HG02759 (cell line): ENCODE data around the gene C10orf88.
A peak's percentile ranks its signal among the peaks of the same experiment; 100 is the strongest.

Source experiments
- ATAC-seq: cut with Tn5 transposase; IDR thresholded peaks from one replicate; pipeline ENCODE4 v1.9.1; 2021; ENCODE audit warnings: mild to moderate bottlenecking, moderate library complexity; ENCODE audit not compliant: unreplicated experiment

C10orf88 gene, protein sequence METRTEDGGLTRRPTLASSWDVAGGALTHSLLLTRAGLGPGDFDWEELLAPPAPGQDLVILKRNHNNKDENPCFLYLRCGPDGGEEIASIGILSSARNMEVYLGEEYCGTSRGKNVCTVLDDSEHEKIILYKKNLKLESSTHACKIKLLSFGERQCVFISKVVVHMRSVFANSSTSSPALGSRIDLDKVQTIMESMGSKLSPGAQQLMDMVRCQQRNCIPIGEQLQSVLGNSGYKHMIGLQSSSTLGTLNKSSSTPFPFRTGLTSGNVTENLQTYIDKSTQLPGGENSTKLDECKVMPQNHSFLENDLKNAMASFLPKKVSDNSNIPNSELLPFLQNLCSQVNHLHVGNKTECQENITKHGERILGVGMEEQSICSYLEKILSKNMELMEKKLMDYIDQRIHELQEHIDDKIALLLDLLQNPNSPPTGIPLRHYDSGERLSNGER

DNA sequence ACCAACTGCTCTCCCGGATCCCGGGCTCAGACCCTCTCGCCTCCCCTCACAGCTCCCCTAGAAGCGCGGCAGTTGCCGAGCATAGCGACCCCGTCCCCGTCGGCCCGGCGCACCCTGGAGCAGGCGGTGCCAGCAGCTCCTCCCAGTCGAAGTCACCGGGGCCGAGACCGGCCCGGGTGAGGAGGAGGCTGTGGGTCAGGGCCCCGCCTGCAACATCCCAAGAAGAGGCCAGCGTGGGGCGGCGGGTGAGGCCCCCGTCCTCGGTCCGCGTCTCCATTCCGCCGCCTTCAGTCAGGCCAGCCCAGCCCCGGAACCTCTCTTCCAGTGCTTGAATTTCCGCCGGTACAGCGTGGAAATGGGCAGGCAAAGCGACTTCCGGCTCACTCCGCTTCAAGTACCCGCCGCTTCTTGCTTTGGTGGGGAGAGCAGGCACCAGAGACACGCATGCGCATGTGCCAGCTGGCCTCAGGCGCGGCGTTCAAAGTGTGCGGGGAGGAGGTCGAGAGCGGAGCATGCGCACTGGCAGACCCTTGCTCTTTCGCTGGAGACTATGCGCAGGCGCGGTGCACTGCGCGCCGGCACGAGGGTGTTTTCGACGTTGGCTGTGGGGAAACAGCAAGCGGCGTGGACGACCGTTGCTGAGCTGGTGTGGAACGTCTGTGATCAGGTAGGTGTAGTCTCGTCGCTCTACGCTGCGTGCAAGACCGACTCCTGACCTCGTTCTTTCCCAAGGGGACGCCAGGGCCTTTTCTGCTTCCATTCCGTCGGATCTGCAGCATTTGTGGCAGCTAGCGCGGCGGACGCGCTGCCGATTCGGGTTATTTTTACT, at the start of gene C10orf88:
C10orf88 (minus strand) TSS at position 326 of the 829 bp plus-strand sequence; CDS start at position 277, 49 bp downstream.
- ATAC-seq, result peak; percentile 99

DNA sequence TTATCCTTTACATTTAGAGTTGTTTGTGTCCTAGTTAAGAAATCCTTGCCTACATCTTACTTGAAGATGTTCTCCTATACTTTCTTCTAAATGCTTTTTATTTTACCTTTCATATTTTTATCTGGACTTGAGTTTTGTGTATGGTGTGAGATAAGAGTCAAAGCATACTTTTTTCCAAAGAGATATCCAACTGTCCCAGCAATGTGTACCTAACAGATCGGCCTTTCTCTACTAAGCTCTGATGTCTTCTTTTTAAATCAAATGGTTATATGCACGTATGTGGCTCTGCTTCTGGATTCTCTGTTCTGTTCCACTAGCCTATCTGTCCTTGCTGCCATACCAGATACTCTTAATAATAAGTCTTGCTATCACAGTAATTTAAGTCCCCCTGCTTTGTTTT, 47.3 kb upstream of the C10orf88 start:
- ATAC-seq, result no peak

DNA sequence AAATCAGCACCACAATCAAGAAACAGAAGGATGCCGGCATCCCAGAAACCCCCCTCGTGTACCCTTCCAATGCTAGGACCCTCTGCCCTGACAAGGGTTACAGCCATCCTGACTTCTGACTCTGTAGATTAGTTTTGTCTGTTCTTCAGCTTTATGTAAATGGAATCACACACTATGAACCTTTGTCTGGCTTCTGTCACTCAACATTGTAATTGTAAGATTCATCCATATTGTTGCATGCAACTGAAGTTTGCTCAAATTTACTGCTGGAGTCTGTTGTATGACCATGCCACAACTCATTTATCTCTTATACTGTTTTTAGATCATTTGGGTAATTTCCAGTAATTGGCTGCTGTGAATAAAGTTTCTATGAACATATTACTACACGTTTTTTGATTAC, 46.1 kb upstream of the C10orf88 start:
- no peak for ATAC-seq

DNA sequence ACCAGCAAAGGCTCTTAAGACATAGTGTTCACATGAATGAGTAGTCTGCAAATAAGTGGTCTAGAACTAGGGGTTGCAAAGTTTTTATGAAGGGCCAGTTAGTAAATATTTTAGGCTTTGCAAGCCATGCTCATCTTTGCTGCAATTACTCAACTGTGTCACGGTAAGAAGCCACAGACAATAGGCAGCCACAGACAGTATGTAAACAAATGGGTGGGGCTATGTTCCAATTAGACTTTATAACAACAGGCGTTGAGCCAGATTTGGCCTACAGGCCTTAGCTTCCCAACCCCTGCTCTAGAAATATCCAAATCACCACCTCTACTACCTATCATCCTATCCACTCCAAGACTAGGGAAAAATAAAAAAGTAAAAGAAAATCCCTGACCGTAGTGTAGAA, 45.3 kb upstream of the C10orf88 start:
- no peak for ATAC-seq

DNA sequence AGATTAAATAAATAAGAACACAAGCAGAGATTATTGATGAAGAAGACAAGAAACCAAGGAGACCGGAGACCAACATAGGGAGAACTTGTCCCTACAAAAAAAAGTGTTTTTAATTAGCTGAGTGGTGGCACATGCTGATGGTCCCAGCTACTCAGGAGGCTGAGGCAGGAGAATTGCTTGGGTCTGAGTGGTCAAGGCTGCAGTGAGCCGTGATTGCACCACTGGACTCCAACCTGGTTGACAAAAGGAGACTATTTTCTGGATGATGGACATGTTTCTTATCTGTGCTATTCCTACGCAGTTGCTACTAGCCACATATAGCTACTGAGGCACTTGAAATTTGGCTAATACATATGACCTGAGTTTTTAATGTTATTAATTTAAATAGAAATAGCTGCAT, 44.9 kb upstream of the C10orf88 start:
- ATAC-seq, result no peak

DNA sequence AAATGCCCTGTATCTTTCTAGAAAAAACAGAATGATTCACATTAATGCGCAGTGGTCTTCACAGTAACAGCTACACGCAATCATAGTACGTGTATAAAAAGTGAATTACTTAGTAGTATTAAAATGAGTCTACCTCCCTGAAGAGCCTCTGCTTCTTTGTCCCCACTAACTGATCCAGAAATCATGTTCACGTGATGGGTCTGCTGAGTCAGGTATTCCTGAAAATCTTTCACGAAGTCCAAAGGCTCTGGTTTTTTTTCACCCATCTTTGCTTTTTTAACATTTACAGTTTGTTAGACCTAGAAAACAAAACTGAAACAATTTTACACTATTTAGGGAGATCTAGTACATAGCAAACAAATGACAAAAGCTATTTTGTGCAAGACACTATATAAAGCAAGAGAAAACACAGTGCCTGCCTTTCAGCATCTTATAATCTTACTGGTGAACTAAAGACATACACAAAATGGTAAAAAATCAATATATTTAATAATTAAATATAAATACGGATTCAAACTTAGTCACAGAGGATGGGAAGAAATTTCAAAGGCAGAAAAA, 44.4 kb upstream of the C10orf88 start:
- no peak for ATAC-seq

DNA sequence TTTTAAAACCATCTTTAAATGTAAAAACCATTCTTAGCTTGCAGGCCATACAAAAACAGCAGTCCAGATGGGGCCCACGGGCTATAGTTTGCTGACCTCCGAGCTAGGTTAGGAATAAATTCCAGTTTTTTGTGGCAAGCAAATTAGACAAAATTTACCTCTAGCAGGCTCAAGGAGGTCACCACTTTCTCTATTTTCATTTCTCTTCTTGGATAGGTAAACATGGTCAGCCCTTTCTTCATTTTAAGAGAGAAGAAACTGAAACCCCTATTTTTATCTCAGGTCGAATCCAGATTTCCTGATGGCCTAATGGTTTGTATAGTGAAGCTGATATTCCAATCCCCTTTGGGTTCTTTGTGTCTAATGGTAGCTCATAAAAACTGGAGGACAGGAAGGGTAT, 43.8 kb upstream of the C10orf88 start:
- ATAC-seq, result no peak

DNA sequence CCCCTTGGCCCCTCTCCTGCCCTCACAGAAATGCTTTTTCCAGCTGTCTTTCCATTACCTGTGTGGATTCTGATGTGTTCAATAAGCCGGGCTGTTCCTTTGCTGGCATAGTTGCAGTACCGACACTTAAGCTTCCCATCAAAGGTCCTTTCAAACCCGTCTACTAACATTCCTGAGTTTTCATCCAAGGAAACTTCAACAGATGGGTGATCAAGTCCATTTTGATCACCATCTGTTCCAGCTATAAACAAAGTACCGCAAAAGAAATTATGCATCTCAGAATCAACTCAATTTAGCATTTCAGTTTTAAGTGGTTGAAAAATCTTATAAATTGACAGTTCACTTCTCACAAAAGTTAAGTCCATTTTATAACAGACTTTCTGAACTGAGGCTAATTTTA, 41.9 kb upstream of the C10orf88 start:
- ATAC-seq, result no peak

DNA sequence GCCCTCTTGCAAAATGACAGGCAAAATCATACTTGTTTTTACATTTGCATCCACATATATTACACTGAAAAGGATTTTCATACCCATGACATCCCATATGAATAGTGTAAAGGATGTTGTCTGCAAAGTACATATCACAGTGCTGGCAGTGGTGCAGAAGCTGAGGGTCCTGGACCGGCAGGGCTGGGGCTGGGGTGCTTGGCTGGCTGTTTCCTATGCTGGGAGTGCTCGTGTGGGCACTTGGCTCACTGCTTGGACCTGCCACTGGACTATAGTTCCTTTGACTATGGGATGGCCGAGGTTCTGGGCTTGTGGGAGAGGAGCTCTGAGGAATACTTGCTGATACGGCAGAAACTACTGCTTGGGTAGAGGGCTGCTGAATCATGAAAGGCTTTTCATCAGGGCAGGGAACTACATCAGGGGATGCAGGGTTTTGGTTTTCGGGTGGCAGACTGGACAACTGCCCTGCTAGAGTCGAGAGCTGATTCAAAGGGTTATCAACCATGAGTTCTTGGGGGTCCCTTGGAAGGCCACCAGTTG, 39.8 kb upstream of the C10orf88 start:
- no peak for ATAC-seq

DNA sequence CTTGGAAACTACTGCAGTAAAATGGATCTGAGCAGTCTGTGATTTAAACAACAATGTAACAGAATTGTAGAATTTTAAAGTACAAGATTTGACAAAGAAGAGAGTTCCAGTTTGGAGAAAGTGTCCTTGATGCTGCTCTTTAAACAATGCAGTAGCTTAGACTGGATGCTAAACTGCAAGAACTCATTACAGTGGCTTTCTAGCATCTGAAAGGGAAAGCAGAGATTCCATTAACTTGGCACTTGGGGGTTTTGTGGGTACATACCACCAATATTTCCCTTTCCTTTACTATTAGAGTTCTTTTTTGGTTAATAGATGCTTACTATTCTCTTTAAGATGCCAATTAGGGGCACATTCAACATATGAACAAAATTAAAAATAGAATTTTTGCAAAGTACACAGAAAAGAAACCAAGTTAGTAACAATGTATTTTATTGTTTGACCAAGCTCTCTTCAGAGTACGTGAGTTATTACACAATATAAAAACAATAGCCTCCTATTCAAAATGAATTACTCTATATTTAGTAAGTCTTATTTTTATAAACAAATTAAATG, 38.1 kb upstream of the C10orf88 start:
- no peak for ATAC-seq

DNA sequence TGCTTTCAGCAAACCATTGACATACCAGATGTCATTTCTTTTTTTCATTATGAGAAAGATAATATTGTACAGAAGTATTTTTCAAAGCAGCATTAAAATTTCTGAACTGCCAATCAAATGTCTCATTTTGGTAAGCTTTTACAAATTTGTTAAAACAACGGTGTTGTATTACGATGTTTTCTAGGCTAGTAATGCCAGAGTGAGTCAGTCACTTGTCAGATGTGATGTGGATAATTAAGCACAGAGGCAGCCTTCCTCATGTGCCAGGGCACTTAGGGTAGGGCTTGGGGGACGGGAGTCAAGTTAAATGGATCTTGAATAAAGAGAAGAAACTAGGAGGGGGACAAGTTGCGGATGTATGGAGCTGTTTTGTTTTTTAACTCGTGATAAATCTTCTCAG, 36.3 kb upstream of the C10orf88 start:
- no peak for ATAC-seq

DNA sequence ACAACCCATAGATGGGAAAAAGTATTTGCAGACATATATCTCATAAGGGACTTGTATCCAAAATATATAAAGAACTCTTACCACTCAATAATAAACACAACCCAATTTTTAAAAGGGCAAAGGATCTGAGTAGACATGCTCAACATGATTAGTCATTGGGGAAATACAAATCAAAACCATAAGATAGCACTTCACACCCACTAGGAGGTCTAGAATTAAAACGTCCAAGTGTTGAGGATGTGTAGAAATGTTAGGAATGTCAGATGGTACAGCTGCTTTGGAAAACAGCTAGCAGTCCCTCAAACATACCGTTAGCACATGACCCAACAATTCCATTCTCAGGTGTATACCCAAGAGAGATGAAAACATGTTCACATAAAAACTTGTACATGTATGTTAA, 34.5 kb upstream of the C10orf88 start:
- no peak for ATAC-seq

DNA sequence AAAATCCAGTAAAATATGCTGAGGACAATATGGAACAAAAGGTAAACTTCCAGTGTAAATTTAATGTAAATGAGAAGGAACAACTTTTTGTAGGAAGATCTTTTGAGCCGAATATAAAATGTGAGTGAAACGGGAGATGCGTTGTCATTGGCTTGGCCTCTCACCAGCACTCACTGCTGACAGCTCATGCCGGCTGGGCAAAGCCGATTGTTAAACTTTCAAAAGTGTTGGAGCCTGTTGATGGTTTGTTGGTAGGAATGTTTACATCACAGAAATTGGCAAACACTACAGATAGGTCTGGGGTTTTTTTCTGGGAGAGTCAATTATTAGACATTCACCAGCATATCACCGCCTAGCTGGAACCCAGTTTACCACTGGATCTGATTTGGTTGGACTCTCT, 32.3 kb upstream of the C10orf88 start:
- ATAC-seq, result no peak

DNA sequence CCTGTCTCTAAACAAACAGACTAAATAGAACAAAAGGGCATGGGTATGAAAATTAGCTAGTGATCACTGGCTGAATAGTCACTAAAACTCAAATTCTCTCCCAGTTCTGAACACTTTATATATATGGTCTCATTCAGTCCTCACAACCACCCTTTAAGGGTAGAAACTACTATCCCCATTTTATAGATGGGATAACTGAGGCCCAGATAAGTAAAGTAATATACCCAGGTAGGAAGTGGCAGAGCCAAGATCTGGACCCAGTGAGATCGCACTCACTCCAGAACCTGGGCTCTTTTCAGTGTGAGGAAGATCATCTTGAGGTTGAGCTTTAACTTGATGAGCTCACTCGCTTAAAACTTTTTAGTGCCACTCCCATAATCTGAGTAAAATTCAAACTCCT, 30.7 kb upstream of the C10orf88 start:
- ATAC-seq, result no peak

DNA sequence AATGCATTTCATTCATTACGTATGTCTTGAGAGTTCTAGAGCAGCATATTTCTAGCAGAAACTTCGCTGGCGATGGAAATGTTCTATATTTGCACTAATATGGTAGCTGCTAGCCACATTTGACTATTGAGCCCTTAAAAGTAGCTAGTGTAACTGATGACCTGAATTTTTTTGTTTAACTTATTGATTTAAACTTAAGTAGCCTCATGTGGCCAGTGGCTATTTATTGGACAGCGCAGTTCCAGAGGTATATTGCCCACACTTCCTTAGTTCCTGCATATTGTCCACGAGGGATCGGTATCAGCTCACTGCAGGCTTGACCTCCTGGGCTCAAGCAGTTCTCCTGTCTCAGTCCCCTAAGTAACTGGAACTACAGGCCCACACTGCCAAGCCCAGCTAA, 29.9 kb upstream of the C10orf88 start:
- no peak for ATAC-seq

DNA sequence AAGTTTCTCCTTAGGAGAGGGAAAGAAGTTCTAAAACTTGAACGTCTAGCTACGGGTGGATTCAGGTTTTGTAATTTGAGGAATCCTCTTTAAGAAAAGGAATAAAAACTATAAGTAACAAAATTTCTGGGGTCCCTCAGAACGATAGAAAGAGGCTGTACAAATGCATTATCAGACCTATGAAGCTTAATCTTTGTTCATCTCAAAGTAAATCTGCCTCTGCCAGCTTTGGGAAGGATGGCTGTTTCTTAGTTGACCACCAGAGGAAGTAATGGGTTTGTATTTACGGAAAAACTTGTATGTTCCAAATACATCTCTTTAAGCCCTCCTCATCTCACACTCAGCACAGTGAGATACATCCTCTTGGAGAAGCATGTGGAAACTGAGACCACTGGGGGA, 27.0 kb upstream of the C10orf88 start:
- no peak for ATAC-seq

DNA sequence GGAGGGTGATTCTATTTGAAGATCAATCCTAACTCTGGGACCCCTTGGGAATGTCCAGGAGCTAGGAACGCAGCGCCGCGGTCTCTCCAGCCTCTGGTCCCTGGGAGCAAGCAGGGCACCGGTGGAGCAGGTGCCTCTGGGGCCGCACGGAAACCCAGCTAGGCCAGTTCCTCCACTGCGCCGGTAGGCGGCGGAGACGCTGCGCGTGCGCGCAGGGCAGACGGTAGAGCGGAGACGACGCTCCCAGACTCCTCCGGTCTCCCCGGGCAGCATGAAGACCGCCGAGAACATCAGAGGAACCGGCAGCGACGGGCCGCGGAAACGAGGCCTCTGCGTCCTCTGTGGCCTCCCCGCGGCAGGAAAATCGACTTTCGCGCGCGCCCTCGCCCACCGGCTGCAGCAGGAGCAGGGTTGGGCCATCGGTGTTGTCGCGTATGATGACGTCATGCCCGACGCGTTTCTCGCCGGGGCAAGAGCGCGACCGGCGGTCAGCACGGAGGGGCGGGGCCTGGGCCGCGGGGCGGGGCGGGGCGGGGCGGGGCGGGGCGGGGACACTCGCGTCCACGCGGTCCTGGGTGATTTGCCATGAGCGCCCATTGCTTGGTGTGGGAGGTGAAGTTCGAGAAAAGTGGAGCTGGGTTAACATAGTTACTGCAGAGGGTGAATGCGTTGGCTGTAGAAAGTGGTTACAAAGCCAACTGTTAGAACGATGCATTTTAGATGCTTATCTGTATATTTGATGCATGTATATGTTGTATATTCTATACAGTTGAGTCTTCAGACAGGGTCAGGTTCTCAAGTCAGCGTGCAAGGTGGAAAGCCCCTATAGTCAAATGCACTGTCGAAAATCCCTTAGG, 26.4 kb upstream of the C10orf88 start, which contains the start of gene PSTK:
PSTK (plus strand) TSS at position 193 of the 857 bp plus-strand sequence; CDS start at position 272, 79 bp downstream.
- ATAC-seq, result peak; percentile 97

DNA sequence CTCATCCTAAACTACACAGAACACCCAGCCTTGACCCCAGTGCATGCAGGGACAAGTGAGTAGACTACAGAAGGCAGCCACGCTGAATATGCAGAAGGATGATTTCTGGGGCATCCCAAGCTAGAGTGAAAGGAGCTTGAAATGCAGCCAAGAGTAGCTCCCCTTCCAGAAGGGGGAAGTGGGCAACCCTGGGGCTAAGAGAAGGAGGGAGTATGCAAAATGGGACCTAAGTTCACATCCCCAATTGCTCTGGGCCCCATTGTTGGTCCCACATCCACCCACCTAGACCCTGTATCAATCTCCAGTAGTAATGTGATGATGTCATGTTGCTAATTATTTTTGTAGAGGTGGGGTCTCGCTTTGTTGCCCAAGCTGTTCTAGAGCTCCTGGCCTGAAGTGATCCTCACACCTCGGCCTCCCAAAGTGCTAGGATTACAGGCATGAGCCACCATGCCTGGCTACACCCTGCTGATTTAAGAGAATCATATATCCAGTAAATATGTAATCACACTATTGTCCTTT, 20.6 kb upstream of the C10orf88 start:
- ATAC-seq, result no peak

DNA sequence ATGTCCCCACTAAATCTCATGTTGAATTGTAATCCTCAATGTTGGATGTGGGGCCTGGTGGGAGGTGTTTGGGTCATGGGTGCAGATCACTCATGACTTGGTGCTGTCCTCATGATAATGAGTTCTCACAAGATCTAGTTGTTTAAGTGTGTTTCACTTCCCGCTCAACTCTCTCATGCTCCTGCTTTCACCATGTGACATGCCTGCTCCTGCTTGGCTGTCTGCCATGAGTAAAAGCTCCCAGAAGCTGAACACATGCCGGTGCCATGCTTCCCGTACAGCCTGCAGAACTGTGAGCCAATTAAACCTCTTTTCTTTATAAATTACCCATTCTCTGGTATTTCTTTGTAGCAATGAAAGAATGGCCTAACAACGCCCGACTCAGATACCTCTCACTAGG, 20.0 kb upstream of the C10orf88 start:
- ATAC-seq, result no peak

DNA sequence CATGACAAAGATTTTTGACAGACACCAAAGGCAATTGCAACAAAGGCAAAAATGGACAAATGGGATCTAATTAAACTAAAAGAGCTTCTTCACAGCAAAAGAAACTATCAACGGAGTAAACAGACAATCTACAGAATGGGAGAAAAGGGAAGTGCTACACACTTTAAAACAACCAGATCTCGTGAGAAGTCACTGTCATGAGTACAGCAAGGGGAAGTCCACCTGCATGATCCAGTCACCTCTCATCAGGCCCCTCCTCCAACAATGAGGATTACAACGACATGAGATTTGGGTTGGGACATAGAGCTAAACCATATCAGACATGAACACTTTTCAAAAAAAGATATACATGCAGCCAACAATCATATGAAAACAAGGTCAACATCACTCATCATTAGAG, 14.7 kb upstream of the C10orf88 start:
- ATAC-seq, result no peak
